Smooth muscle cell of the umbilical artery (primary cell): ENCODE data around the gene AAMP. TPM values are rescaled to one million over a fixed set of nuclear protein-coding genes. Genes with fewer than 3 reads are reported as not detected.

Experiments
- total RNA-seq: library from RNA; depleted of rRNA; stranded (reverse); fragments of >200 nt; gene quantifications from 2 replicates; pipeline ENCODE4 v1.2.3, GENCODE V29; 2014

The AAMP gene, protein sequence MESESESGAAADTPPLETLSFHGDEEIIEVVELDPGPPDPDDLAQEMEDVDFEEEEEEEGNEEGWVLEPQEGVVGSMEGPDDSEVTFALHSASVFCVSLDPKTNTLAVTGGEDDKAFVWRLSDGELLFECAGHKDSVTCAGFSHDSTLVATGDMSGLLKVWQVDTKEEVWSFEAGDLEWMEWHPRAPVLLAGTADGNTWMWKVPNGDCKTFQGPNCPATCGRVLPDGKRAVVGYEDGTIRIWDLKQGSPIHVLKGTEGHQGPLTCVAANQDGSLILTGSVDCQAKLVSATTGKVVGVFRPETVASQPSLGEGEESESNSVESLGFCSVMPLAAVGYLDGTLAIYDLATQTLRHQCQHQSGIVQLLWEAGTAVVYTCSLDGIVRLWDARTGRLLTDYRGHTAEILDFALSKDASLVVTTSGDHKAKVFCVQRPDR
- 118 and 138 TPM in 2 replicates for total RNA-seq

DNA sequence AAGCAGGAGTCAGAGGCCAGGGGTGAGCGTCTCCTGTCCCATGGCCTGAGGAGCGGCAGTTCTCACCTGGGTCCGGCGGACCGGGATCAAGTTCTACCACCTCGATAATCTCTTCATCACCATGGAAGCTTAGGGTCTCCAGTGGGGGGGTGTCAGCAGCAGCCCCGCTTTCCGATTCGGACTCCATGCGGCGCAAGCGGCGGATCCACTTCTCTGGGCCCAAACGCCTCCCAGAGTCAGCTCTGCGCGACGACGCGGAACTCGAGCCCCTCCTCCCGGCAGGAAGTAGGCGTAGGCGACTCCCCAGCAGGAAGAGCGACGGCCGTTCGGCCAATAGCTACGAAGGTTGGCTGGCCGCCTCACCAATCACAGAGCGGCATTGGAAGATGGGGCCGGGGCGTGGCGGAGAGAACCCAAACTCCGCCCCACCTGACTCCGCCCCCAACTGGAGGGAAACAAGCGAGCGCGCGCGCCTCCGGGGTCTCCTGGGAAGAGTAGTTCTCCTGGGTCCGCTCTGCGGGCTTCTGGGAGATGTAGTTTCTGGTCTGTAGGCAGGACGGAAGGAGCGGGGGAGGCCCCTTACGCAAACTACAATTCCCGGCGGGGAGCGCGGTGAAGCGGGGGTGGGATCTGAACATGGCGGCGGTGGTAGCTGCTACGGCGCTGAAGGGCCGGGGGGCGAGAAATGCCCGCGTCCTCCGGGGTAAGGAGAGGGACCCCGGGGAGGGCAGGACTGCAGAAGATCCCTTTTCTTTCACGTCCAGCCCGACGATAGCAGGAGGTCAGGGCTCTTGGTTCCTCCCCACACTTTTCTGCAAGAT is at the start of gene AAMP, which contains the start of gene PNKD:
Gene AAMP (minus strand): TSS at position 238 of the 821 bp plus-strand sequence. CDS start 51 bp downstream, at position 187.
Gene PNKD (plus strand): TSS at position 620 of the 821 bp plus-strand sequence. CDS start 17 bp downstream, at position 637.

DNA sequence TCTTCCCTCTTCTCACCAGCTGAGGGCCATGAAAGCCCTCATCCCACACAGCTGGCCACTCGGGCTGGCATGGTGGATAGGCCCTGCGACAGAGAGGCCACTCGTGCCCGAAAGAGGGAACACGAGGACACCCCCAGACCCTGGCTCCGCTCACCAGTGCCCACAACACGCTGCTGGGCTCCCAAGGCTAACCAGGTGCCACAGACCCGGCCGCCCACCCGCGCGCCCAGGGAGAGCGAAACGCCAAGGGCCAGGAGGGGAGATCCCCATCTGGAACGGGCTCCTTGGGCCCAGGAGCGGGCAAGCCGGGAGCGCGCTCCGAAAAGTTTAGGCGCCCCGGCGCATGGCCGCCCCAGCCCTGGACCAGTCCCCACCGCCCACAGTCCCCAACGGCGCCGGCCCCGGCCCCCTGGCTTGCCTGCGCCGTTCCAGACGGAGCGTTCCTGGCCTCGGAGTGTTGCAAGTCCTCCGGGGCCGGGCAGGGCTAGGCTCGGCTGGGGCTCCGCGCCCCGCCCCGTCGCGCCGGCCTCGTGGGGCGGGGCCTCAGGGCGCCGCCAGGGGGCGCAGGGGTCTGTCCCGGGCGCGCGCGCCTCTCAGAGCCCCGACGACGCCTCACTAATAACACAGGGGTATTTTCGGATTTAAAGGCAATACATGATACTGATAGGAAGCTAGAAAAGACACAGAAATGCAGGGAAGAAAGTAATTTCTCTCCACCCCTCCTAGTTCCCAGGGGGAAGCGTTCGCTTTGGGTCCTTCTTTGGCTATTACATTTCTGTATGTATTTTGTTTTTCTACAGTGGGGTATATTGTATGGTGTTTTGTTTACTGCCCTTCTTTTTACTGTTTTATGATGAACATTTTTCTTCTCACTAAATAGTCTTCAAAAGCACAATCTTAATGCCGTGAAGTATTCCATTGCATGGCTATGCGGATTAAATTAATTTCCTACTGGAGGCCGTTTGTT is 22.4 kb upstream of the AAMP start, which contains the start of gene TMBIM1:
Gene TMBIM1 (minus strand): TSS at position 456 of the 967 bp plus-strand sequence. CDS start 10,362 bp downstream, outside the sequence.

DNA sequence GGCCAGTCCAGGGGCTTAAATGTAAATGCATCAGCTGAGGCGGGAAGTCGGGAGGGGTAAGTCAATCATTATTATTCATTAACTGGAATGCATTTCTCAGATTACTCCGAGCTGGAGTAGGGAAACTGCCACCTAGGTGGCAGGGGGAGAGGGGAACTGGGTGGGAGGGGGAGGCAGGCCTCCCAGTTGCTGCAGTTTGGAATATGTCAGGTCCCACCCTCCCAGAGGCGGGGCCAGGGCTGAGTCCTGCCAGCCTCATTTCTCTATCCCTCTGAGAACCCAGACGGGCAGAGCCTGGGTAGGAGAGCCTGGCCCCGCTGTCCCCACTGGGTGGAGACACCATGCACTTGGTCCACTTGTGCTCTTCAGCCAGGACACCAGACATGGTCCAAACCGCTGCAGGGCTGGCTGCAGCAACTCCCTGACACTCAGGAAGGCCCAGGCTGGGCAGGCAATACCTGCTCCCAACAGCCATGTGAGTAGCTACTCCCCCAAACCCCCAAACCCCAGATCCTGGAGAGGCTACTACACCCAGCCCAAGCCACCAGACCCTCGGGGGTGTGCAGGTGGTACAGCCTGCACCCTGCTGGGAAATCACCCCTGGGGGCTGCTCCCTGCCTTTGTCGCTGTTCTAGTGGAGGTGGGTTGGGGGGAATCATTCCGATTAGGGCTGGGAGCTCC is 9.1 kb downstream of the AAMP start, which contains the start of gene GPBAR1:
Gene GPBAR1 (plus strand): TSS at position 274 of the 681 bp plus-strand sequence. CDS start 1,710 bp downstream, outside the sequence.

DNA sequence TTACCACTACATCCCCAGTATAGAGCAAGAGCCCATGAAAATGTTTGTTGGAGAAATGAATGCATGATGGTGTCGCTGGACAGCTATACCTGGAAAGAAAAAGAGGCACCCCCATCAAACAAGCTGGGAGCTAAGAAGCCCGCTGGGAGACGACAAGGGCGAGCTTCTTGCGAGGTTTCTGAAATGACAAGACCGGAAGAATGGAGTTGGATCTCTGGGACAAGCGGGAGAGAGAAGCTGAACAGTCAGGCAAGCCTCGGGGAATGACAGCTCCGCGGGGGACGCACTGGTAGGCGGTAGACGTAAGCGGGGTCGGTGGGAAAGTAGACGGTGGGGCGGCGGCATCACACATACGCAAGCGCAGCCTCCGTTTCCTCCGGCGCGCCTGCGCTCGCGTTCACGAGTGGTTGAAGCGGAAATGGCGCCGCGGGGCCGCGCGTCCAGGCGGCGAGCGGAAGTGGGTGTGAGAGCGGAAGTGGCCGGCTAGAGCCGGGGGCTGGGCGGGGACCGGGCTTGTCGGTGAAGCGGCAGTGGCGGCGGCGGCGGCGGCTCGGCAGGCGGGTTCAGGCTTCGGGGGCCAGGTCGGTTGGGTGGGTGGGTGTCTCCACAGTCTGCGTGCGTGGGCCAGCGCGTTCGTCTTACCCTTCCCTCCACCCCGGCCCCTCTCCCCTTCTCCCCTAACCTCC is 53.1 kb downstream of the AAMP start, which contains the start of gene ARPC2:
Gene ARPC2 (plus strand): TSS at position 516 of the 686 bp plus-strand sequence. CDS start 282 bp downstream, outside the sequence.

Other genes with a start within 250 kb of the AAMP start
- gene RUFY4, start 200.9 kb downstream of the AAMP start, total RNA-seq: not detected in 2 replicates
- not detected in 2 replicates for gene CXCR2, start 144.1 kb downstream of the AAMP start, total RNA-seq
- not detected in 2 replicates for gene CXCR1, start 103.2 kb downstream of the AAMP start, total RNA-seq
- gene ARPC2, start 52.9 kb downstream of the AAMP start, total RNA-seq: 346 and 401 TPM in 2 replicates
- not detected in 2 replicates for gene GPBAR1, start 9.1 kb downstream of the AAMP start, total RNA-seq
- 38.3 and 43.7 TPM in 2 replicates for gene PNKD, start 382 bp upstream of the AAMP start, total RNA-seq
- gene TMBIM1, start 22.4 kb upstream of the AAMP start, total RNA-seq: 165 and 227 TPM in 2 replicates
- gene CATIP, start 86.7 kb upstream of the AAMP start, total RNA-seq: 0.59 TPM in 1 of 2 replicates, not detected in the other
- gene SLC11A1, start 112.1 kb upstream of the AAMP start, total RNA-seq: 0.05 and 0.30 TPM in 2 replicates
- gene CTDSP1, start 129.7 kb upstream of the AAMP start, total RNA-seq: 35.0 and 39.5 TPM in 2 replicates
- under 0.01 TPM in 1 of 2 replicates, not detected in the other for gene VIL1, start 149.0 kb upstream of the AAMP start, total RNA-seq